Left lung (tissue), 10 donors: Measurements from ENCODE around the gene SCN2B. TPM values are rescaled to one million over a fixed set of nuclear protein-coding genes. Genes with fewer than 3 reads are reported as not detected.

Experiments
- ATAC-seq: fragments of 200-7000 bp; cut with Tn5 transposase; one replicate; pipeline ENCODE4 v1.9.1; 2020; ENCODE audit warnings: moderate library complexity
- DNase-seq, 4 donors: peaks; one replicate each; pipeline ENCODE4 v3.0.0-alpha.2; 2013 to 2020
- H3K27ac ChIP-seq, 2 donors: fragments of 200-600 bp; sonication (generic) in 1 of 2; one replicate each; pipeline versions ENCODE4 v1.5.0 to v1.8.0; 2020 to 2021
- H3K27me3 ChIP-seq, 2 donors: fragments of 200-600 bp; sonication (generic) in 1 of 2; one replicate each; pipeline versions ENCODE4 v1.5.0 to v1.8.0; 2020 to 2021
- H3K36me3 ChIP-seq, 2 donors: fragments of 200-600 bp; sonication (generic) in 1 of 2; one replicate each; pipeline versions ENCODE4 v1.5.0 to v1.8.0; 2020 to 2021
- H3K4me1 ChIP-seq, 2 donors: fragments of 200-600 bp; one replicate each; pipeline ENCODE4 v1.8.0; 2021
- H3K4me3 ChIP-seq, 2 donors: fragments of 200-600 bp; sonication (generic) in 1 of 2; one replicate each; pipeline versions ENCODE4 v1.5.0 to v1.8.0; 2020 to 2021; ENCODE audit warnings: mild to moderate bottlenecking in 1 of 2
- H3K9me3 ChIP-seq, 2 donors: fragments of 200-600 bp; sonication (generic) in 1 of 2; one replicate each; pipeline versions ENCODE4 v1.5.0 to v1.8.0; 2020 to 2021
- CTCF ChIP-seq, 2 donors: fragments of 200-600 bp; sonication (generic) in 1 of 2; IDR thresholded peaks; one replicate each; pipeline versions ENCODE4 v1.5.0 to v1.8.0; 2021; ENCODE audit warnings: antibody characterized with exemption in 2 of 2
- intact Hi-C, 2 donors: fragments of 100-400 bp; cut with DNase I; formaldehyde crosslinking; loops; one replicate each; pipeline versions ENCODE4 v1.11.2 to v1.14.2; 2022
- polyA plus RNA-seq, 6 donors: library from polyadenylated mRNA; unstranded; fragments of 120-200 nt; gene quantifications; one replicate each; pipeline ENCODE4 v1.2.1, GENCODE V29; 2013; ENCODE audit not compliant: insufficient read length in 6 of 6
- total RNA-seq, 2 donors: library from RNA; stranded (reverse); fragmentation: NEBNext Ultra II Directional; extraction: Animal tissue kit (Norgen Biotek cat#: 25700); gene quantifications; one replicate each; pipeline ENCODE4 v1.2.1, GENCODE V29; 2021
- donor health status: DM: no; HTN: yes; CAD: no.
- donor health status: DM: no; HTN: no; CAD: no.

The SCN2B gene
- total and polyA plus RNA-seq, 8 donors: 1.0 to 5.9 (median 4.8) TPM

GRCh38 chr11:118151431-118151830 is 25.0 kb downstream of the SCN2B start:
- no peaks in the 10 kb centered on the region for H3K36me3 ChIP-seq
- ATAC-seq (no peak), DNase-seq (no peak)
- no peak for TF ChIP-seq CTCF (IDR thresholded peaks at IDR 0.05)
- no peak overlapping the region for H3K4me3 ChIP-seq
- H3K27ac ChIP-seq: no peak overlapping the region
- intact Hi-C loops: no loop called here
- peaks cover 36 to 69% of the 10 kb centered on the region in 2 donors for H3K27me3 ChIP-seq
- H3K4me1 ChIP-seq: peaks cover 8 to 28% of the 10 kb centered on the region in 2 donors
- no peaks in the 10 kb centered on the region for H3K9me3 ChIP-seq

GRCh38 chr11:118149493-118149892 is 26.9 kb downstream of the SCN2B start:
- ATAC-seq (no peak), DNase-seq (no peak)
- TF ChIP-seq CTCF (IDR thresholded peaks at IDR 0.05): no peak
- Histone ChIP-seq H3K27ac (no peak overlapping the region), H3K4me3 (no peak overlapping the region), H3K4me1 (peaks cover 8 to 28% of the 10 kb centered on the region in 2 donors), H3K9me3 (no peaks in the 10 kb centered on the region), H3K36me3 (no peaks in the 10 kb centered on the region), H3K27me3 (peaks cover 23 to 69% of the 10 kb centered on the region in 2 donors)
- intact Hi-C loops: loop anchor here in 1 of 2 donors (10.0 kb wide), 1 partner anchor 205 kb away; the partner anchor contains the start of gene UBE4A

- no peak for DNase-seq
- Histone ChIP-seq H3K27ac (no peak overlapping the region), H3K4me3 (no peak overlapping the region), H3K9me3 (no peaks in the 10 kb centered on the region), H3K36me3 (no peaks in the 10 kb centered on the region), H3K27me3 (peaks cover 17 to 69% of the 10 kb centered on the region in 2 donors), H3K4me1 (peaks cover 8 to 28% of the 10 kb centered on the region in 2 donors)
- ATAC-seq: no peak
- intact Hi-C loops: loop anchor here in 1 of 2 donors (10.0 kb wide), 1 partner anchor 206 kb away; the partner anchor contains the start of gene UBE4A
- TF ChIP-seq CTCF (IDR thresholded peaks at IDR 0.05): no peak
These were observed 27.6 kb downstream of the SCN2B start for GRCh38 chr11:118148856-118149255.

GRCh38 chr11:118148240-118148639 is 28.2 kb downstream of the SCN2B start:
- peaks cover 10 to 66% of the 10 kb centered on the region in 2 donors for H3K27me3 ChIP-seq
- ATAC-seq: no peak
- intact Hi-C loops: loop anchor here in 1 of 2 donors (10.0 kb wide), 1 partner anchor 207 kb away; the partner anchor contains the start of gene UBE4A

GRCh38 chr11:118147502-118147901 is 28.9 kb downstream of the SCN2B start:
- intact Hi-C loops: loop anchor here in 1 of 2 donors (10.0 kb wide), 1 partner anchor 207 kb away; the partner anchor contains the start of gene UBE4A
- Histone ChIP-seq H3K4me1 (peaks cover 4 to 29% of the 10 kb centered on the region in 2 donors), H3K9me3 (no peaks in the 10 kb centered on the region), H3K27me3 (peaks cover 5 to 66% of the 10 kb centered on the region in 2 donors), H3K36me3 (no peaks in the 10 kb centered on the region), H3K27ac (no peak overlapping the region), H3K4me3 (no peak overlapping the region)
- no peak for ATAC-seq
- no peak for DNase-seq
- TF ChIP-seq CTCF (IDR thresholded peaks at IDR 0.05): no peak

More at GRCh38 chr11:118148240-118148639, 28.2 kb downstream of the SCN2B start:
- TF ChIP-seq CTCF (IDR thresholded peaks at IDR 0.05): no peak
- Histone ChIP-seq H3K27ac (no peak overlapping the region), H3K36me3 (no peaks in the 10 kb centered on the region), H3K9me3 (no peaks in the 10 kb centered on the region), H3K4me1 (peaks cover 8 to 29% of the 10 kb centered on the region in 2 donors), H3K4me3 (no peak overlapping the region)
- DNase-seq: no peak
